GM18499 (cell line): ENCODE data around the gene BRF1.
"Not testable (repeated sequence)": the region's sequence is repeated elsewhere in the genome, so short reads cannot be mapped to it uniquely, and the experiment has no call there.

Experiments
- ATAC-seq: cut with Tn5 transposase; IDR thresholded peaks from one replicate; pipeline ENCODE4 v1.9.1; 2021; ENCODE audit warnings: moderate number of reproducible peaks; ENCODE audit not compliant: insufficient read depth, unreplicated experiment

BRF1 gene

GRCh38 chr14:105316968-105317510 lies 16.2 kb upstream of the BRF1 start:
- no peak for ATAC-seq

- no peak for ATAC-seq
These were observed 15.8 kb upstream of the BRF1 start for GRCh38 chr14:105316577-105316941.

DNA sequence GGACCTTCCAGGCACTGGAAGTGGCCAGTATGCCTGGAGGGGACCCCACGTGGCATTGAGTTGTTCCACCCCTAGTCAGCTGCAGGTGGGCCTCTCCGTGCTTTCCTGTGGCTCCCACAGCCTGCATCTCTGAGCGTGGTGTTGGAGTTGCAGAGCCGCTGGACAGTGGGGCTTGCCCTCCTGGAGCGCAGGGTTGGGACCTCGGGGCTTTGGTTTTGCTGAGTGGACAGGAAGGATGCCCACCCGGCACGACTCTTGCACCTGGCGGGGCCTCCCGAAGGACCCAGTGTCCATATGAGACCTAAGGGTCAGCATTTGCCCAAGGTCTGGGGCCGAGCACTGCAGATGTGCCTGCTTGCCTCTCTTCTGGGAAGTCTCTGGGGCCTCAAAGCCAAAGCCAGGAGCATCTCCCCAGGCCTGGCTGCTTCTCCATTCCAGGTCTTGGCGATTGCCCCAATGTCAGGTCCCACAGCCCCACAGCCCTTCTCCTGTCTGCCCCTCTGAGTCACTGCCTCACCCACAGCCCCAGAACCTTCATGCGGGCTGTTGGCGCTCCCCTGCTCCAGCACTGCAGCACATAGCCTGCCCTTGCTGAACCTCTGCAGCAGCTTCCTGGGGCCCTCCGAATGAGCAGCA lies 15.3 kb upstream of the BRF1 start:
- no peak for ATAC-seq

GRCh38 chr14:105315211-105315721 lies 14.5 kb upstream of the BRF1 start:
- ATAC-seq, result no peak

DNA sequence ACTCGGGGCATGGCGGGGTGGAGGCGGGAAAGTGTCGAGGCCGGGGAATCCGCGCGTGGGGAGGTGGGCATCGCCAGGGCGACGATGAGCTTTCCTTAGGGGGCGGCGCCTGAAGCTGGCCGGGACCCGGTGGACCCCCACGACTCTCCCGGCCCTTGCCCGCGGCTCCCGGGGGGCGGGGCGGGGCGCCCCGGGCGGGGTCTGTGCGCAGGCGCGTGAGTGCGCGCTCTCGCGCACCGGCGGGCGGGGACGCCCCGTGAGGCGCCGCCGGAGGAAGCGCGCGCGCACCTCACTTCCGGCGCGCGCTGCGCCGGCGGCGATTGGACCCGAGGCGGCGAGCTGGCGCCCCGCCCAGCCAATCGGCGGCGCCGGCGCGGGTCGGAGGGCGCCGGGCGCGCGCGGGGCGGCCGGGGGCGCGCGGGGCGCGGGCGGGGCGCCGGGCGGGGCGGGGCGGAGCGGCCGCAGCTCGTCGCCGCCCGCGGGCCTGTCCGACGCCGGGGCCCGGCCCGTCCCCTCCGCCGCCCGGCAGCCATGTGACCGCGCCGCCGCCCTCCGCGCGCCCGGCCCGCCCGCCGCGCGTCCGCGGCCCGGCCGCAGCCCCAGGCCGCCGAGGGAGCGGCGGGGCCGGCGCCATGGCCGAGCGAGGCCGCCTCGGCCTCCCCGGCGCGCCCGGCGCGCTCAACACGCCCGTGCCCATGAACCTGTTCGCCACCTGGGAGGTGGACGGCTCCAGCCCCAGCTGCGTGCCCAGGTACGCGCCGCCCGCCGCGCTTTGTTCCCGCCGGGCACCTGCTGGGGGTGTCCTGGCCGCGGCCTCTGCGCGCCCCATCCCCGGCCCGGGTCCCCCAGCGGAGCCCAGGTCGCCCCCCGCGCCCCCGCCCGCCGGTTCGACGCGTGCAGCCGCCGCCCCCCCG lies 13.7 kb upstream of the BRF1 start, which contains the start of gene PACS2:
PACS2 (plus strand) TSS at position 462 of the 914 bp plus-strand sequence; CDS start at position 633, 171 bp downstream.
- ATAC-seq, result no peak

DNA sequence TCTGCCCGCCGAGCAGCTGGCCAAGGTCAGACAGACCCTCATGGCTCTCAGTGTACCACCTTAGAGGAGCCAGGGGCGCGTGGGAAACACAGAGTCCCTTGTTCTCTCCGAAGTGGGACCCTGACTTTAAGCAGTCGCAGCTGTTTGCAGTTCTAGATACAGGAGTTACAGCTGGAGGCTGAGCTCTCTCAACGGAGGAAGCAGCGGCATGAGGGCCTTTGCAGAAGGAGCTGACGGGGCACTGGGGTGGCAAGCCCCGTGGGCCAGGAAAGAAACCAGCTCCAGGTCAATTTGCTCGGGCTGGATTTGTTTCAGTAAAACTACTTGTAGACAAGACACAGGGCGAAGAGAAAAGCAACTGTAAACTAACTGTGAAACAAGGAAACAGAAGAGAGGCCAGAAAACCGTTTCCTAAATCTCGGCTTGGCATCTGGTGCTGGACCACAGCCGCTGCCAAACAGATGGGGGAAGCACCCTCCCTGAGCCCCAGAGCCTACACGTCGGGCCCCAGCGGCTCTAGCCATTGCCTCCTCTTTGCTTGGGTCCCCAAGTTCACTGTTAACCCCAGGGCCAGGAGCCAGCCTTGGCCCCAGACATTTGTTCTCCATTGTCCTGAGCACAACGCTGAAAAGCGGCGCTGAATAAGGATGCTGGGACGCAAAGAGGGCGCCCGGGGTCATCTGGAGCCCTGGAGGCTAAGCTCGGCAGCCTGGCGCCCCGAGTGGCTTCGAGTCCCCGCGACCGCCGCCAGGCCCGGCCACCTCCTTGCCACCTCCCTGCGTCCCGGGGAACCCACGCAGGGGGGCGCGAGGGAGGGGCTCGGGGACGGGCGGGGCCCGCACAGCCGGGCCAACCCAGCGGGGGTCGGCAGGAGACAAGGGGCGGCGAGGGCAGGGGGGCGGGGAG lies 12.8 kb upstream of the BRF1 start:
- no peak for ATAC-seq

GRCh38 chr14:105312973-105313372 lies 12.2 kb upstream of the BRF1 start:
- no peak for ATAC-seq

GRCh38 chr14:105311838-105312237 lies 11.0 kb upstream of the BRF1 start:
- ATAC-seq, result no peak

GRCh38 chr14:105309371-105309770 lies 8.6 kb upstream of the BRF1 start:
- ATAC-seq, result no peak

DNA sequence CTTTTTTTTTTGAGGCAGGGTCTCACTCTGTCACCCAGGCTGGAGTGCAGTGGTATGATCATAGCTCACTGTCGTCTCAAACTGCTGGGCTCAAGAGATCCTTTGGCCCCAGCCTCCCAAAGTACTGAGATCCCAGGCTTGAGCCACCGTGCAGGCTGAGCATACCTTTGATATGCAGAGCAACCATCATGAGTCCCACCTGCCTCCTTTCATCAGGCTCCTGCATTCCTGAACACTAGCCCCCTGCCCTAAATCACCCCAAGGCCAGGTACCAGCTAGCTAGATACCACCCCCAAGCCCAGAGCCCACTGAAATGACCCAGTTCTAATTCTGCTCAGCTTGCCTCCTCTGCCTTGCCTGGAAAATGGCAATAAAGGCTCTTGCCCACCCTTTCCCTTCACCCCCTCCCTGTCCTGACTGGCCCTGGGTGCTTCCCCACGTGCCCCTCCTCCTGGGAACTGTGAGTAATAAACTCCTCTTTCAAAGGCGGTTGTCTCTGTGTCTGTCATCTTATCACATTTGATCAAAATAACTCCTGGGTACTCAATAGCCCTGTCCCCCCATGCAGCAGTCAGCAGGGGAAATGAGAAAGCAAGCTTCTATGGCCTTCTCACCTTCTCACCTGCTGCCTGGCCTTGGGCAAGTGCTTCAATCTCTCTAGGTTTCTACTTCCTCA lies 6.4 kb upstream of the BRF1 start:
- ATAC-seq, result no peak

GRCh38 chr14:105305791-105306190 lies 5.0 kb upstream of the BRF1 start:
- ATAC-seq, result no peak

DNA sequence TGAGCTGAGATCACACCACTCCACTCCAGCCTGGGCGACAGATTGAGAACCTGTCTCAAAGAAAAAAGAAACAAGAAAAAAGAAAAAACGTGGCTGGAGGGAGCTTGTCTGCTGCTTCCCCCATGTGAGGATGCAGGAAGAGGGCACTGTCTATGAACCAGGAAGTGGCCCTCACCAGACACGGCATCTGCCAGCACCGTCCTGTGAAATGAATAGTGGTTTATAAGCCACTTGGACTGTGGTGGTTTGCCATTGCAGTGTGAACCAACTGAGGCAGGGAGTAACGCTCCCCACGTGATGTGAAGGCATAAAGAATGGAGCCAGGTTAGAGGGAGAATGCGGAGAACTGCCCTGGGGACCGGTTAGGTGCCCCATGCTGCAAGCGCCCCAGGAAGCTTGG lies 4.5 kb upstream of the BRF1 start:
- ATAC-seq, result no peak

DNA sequence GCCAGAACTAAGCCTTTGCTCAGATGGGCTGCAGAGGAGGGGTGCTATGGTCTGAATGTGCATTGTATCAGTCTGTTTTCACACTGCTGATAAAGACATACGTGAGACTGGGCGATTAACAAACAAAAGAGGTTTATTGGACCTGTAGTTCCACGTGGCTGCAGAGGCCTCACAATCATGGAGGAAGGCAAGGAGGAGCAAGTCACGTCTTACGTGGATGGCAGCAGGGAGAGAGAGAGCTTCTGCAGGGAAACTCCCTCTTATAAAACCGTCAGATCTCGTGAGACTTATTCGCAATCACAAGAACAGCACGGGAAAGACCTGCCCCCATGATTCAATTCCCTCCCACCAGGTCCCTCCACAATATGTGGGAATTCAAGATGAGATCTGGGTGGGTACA lies 3.8 kb upstream of the BRF1 start:
- no peak for ATAC-seq

DNA sequence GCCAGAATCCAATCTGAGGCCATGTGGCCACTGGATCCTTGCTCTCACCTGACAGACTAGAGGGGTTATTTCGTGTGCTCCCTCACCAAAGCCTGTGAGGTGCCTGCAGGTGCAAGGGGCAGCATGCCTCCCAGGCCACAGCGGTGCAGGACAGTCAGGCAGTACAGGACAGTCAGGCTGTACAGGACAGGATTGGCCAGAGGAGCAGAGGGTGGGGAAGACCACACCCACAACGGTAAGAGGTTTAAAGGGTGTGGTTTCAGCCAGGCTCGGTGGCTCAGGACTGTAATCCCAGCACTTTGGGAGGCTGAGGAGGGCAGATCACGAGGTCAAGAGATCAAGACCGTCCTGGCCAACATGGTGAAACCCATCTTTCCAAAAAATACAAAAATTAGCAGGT lies 3.1 kb upstream of the BRF1 start:
- no peak for ATAC-seq

GRCh38 chr14:105301915-105302249 lies 1.1 kb upstream of the BRF1 start:
- ATAC-seq, result not testable (repeated sequence)

DNA sequence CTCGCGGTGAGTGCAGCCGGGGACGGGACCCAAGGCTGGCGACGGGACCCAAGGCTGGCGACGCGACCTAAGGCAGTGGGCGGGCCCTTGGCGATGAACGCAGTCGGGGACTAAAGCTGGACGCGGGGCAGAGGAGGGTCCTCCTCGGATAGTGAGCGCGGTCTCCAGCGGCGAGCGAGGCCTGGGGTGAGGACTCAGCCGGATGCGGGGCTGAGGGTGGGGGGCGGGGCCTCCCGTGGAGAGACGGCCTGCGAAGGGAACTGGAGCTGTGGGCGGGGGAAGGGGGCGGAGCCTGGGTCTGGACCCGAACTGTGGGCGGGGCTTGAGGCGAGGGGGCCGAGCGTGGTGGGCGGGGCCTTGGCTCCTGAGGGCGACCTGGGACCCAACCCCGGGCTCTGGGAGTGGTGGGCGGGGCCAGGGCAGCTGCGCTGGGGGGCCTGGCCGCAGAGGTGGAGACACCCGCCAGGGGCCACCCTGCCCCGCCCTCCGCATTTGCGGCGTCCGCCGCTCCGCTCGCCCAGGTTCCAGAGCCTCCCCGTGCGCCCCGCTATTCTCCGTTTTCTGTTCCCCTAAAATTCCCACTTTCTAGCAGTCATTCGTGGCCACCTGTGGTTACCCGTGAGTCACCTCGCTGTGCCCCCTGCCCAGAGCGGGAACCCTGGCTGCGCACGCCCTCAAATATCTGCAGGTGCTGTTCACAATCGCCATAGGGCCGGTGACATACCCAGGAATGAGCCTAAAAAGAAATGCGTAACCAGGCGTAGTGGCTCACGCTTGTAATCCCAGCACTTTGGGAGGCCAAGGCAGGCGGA lies 508 bp upstream of the BRF1 start:
- ATAC-seq, result no peak

GRCh38 chr14:105299654-105300541 lies 903 bp downstream of the BRF1 start:
- no peak for ATAC-seq

- not testable (repeated sequence) for ATAC-seq
These were observed 3.5 kb downstream of the BRF1 start for GRCh38 chr14:105297311-105297710.
